GM21381 (cell line): ENCODE measurements around the gene CNGA3.
A peak's percentile ranks its signal among the peaks of the same experiment; 100 is the strongest.
"Not testable (repeated sequence)": the region's sequence is repeated elsewhere in the genome, so short reads cannot be mapped to it uniquely, and the experiment has no call there.

Source experiments
- ATAC-seq: cut with Tn5 transposase; IDR thresholded peaks from one replicate; pipeline ENCODE4 v1.9.1; 2021; ENCODE audit warnings: mild to moderate bottlenecking, moderate library complexity; ENCODE audit not compliant: unreplicated experiment

Gene CNGA3

DNA sequence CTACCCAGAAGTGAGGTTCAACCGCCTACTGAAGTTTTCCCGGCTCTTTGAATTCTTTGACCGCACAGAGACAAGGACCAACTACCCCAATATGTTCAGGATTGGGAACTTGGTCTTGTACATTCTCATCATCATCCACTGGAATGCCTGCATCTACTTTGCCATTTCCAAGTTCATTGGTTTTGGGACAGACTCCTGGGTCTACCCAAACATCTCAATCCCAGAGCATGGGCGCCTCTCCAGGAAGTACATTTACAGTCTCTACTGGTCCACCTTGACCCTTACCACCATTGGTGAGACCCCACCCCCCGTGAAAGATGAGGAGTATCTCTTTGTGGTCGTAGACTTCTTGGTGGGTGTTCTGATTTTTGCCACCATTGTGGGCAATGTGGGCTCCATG is 49.7 kb downstream of the CNGA3 start:
- ATAC-seq = no peak

DNA sequence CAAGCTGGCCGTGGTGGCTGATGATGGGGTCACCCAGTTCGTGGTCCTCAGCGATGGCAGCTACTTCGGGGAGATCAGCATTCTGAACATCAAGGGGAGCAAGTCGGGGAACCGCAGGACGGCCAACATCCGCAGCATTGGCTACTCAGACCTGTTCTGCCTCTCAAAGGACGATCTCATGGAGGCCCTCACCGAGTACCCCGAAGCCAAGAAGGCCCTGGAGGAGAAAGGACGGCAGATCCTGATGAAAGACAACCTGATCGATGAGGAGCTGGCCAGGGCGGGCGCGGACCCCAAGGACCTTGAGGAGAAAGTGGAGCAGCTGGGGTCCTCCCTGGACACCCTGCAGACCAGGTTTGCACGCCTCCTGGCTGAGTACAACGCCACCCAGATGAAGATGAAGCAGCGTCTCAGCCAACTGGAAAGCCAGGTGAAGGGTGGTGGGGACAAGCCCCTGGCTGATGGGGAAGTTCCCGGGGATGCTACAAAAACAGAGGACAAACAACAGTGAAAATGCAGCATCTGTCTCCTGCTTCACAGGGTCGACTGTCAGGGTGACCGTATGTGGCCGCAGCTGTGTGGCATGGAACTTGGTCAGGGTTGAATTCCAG is 50.6 kb downstream of the CNGA3 start:
- ATAC-seq = no peak

DNA sequence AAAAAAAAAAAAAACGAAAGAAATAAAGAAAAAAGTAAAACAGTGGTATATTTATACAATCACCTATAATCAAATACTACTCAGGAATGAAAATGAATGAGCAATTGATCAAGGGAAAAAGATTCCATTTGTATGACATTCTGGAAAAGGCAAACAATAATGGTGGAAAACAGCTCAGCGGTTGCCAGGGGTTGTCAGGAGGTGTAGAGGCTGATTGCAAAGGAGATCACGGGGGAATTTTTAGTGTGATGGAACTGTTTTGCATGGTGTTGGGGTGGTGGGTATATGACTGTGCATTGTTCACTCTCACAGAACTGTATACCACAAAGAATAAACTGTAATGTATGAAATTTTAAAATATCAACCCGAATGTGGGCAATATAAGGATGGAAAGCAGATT is 52.9 kb downstream of the CNGA3 start:
- ATAC-seq = no peak

DNA sequence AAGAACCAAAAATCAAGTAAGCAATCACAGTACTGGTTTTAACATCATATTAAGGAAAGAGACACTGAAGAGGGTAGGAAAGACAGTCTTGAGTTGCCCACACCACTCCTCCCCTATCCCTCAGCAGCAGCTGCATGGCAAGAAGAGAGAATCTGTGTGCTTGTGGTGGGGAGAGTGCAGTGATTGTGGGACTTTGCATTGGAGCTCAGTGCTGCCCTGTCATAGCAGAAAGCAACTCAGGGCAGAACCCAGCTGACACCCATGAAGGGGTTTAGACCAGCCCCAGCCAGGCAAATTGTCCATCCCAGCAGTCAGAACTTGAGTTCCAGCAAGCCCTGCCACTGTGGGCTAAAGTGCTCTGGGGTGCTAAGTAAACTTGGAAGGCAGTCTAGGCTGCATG is 57.6 kb downstream of the CNGA3 start:
- no peak for ATAC-seq

DNA sequence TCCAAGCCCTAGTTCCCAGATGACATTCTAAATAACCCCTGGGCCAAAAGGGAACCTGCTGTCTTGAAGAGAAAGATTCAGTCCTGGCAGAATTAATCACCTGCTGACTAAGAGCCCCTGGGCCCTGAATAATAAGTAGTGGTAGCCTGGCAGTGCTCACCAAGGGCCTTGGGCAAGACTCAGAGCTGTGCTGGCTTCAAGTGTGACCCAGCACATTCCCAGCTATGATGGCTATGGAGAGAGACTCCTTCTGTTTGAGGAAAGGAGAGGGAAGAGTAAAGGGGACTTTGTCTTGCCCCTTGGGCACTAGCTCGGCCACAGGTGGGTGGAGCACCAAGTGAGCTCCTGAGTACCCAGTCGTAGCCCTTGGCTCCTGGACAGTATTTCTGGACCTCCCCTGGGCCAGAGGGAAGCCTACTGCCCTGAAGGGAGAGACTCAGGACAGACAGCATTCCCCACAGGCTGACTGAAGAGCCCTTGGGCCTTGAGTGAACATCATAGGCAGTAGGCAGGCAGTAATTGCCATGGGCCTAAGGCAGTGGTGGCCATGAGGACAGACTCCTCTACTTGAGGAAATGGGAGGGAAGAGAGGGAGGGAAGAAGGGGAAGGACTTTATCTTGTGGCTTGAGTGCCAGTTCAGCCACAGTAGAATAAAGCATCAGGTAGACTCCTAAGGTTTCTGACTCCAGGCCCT is 58.4 kb downstream of the CNGA3 start:
- ATAC-seq = no peak

DNA sequence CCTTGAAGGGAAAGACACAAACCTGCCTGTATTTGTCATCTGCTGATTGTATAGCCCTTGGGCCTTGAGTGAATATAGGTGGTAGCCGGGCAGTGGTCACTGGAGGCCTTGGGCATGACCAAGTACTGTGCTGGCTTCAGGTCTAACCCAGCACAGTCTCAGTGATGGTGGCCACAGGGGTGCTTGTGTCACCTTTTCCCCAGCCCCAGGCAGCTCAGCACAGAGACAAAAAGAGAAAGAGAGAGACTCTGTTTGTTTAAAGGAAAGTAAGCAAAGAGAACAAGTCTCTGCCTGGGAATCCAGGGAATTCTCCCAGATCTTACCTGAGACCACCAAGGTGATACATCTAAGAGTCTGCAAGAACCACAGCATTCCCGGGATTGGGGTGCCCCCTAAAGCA is 59.0 kb downstream of the CNGA3 start:
- ATAC-seq = no peak

DNA sequence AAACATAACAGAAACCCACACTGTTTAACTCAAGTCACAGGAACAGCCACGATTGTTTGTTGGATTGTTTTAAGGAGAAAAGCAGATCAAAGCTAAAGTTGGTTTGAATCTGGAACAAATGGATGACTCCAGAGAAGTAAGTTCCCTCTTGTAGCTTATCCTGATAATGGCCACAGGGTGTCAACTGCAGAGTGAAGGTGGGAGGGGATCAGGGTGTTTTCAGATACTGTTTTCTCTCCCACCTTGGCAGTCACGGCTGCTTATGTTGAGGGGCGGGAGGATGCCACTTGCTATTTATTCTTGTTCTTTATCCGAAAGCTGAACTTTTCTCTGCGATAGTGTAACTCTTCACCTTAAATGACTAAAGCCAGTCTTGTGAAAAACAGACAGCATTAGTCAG is 61.9 kb downstream of the CNGA3 start:
- no peak for ATAC-seq

DNA sequence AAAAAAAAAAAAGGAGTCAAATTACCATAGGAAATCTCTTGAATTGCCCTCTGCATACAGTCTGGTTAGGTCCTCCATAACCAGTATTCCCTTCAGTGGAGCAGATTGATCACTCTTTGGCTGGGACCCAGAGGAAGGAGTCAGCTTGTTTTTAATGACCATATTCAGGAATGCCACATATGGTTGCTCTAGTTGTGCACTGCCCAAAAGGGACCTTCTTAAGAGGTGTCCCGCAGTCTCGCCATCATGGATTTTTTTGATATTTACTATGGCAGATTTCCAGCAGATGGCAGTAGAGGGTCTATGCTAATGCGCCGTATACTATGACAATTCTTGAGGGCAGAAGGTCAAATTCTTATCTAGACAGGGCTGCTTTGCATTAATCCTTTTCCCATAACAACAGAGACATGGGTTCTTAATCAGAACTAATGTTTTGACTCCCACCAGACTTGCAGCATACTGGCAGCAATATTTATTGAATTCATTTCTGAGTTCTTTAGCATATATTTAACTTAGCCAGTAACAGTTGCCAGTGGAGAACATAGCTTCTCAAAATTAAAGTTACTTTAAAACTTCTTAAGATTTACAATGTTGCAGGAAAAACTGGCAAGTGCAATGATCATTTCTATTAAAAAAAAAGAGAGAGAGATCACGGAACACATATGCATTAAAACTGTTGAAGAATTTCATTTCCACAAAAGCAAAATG is 66.6 kb downstream of the CNGA3 start:
- ATAC-seq = peak; percentile 61

DNA sequence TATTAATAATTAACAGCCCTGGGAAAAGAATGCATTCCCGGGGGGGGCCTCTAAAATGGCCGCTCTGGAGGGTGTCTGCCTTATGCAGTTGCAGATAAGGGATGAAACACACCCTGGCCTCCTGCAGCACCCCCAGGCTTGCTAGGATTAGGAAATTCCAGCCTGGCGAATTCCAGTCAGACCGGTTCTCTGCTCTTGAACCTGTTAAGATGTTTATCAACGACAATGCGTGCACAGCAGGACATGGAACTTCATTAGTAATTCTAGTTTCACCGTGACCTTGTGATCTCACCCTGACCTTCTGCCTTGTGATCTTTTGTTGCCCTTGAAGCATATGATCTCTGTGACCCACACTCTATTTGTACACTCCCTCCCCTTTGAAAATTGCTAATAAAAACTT is 68.0 kb downstream of the CNGA3 start:
- not testable (repeated sequence) for ATAC-seq

DNA sequence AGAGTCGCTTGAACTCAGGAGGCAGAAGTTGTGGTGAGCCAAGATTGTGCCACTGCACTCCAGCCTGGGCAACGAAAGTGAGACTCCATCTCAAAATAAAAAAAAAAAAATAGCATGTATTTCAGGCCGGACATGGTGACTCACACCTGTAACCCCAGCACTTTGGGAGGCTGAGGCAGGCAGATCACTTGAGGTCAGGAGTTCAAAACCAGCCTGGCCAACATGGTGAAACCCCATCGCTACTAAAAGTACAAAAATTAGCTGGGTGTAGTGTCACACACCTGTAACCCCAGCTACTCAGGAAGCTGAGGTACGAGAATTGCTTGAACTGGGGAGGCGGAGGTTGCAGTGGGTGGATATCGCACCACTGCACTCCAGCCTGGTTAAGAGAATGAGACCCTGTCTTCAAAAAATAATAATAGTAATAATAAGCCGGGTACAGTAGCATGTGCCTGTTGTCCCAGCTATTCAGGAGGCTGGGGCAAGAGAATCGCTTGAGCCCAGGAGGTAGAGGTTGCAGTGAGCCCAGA is 69.5 kb downstream of the CNGA3 start:
- ATAC-seq = not testable (repeated sequence)

DNA sequence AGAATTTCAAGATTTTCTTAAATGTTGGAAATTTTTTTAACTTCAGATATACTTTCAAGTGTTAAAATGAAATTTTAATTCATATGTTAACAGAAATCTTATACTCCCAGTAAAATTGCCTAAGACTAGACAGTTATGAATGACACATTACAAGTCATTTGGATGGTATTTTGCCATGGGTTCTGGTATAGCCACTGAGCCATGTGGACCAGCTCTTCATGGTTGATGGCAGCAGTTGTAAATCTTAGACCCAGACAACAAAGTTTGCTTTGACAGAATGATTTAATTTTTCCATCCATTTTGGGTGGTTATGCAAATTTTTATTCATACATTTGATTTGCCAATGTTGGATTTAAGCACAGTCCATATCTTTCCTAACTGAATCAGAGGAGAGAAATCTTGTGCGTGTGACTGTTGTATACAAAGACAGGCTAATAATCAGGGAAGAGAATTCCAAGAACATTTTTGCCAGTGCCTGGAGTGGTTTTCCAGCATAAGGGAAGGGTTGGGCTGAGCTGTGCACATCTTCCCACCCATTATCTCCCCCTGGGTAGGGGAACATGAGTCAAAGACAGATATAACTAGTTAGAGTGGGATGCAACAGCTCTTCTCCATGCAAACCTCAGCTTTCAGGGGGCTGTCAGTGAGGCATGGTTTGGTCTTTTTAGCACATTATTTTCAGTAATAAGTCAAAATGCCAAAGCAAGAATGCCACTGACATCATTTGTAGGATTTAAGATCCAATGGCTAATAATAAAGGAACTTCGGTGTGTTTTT is 70.3 kb downstream of the CNGA3 start:
- no peak for ATAC-seq

DNA sequence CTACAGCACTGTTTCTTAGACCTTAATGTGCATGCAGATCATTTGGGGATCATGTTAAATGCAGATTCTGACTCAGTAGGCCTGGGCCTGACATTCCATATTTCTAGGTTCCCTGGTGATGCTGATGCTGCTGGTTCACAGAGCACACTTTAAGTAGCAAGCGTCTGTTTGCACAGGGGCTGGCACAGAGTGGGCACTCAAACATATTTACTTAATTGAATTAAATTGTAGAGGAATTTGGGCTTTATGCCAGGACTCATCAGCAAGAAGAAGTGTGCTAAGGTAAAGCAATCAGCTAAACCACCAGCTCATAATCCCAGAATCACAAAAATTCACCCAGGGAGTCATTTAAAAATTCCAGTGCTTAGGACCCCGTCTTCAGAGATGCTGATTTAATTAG is 73.3 kb downstream of the CNGA3 start:
- ATAC-seq = no peak

DNA sequence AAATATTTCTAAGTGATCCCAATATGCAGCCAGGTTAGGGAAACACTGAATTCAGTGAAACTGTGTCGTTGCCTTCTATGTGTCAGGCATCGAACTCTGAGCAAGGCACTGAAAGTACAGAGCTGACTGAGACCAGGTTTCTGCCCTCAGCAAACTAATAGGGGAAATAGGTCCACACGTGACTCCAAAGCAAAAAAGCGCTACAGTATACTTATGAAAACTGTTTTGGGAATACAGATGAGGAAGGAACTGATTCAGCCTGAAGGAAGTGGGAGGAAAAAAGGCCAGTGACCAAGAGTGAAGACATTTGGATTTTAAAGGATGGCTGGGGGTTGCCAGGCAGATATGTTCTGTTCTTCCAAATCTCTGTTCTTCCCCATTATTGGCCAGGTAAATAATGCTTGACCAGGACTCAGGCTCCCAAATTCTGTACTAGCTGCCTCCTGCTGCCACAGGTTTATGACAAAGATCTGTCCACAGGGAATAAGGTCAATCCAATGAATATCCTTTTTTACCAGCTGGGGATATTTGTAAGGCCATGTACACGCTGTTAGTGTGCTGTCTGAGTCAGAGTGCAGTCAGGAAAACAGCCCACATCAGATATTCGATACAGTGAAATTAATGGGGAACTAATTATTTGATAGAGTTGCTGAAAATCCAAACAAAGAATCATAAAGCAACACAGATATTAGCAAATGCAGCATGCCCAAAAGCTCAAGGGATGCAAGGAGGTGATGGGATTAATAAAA is 73.9 kb downstream of the CNGA3 start:
- ATAC-seq = no peak

DNA sequence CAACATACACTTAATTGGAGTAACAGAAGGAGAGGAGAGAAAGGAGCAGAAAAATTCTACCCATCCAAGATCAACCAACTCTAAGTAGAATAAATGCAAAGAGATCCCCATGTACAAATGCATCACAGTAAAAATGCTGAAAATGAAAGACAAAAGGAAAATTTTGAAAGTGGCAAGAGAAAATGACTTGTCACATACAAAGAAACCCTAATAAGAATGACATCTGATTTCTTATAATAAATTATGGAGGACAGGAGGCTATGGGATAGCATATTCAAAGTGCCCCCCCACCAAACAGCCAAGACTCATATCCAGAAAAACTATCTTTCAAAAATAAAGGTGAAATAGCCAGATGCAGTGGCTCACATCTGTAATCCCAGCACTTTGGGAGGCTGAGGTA is 76.2 kb downstream of the CNGA3 start:
- ATAC-seq = no peak

DNA sequence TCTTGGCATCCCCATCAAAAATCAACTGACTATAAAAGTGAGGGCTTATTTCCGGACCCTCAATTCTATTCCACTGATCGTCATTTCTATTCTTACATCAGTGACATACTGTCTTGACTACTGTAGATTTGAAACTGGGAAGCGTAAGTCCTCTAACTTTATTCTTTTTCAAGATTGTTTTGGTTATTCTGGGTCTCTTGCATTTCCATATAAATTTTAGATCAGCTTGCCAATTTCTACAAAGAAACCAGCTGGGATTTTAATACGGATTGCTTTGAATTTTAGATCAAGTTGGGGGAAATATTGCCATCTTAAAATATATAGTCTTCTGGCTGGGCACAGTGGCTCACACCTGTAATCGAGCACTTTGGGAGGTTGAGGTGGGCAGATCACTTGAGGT is 80.5 kb downstream of the CNGA3 start:
- ATAC-seq = no peak

DNA sequence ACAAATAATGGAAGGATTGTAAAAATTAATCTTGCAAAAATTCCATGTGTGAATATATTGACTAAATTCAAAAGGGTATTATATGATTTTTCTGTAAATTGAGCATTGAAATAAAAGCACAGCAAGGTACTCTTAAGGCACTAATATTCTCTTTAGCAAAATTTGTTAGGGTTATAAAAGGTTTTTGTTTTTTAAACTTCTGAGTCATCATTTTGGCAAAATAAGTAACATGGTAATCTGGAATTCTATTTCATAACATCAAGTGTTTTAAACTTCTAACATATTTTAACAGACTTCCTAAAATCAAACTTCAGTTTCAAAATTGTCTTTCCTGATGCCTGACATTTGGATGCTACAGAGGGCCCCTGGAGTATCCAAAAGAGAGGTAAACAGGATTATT is 85.9 kb downstream of the CNGA3 start:
- no peak for ATAC-seq

DNA sequence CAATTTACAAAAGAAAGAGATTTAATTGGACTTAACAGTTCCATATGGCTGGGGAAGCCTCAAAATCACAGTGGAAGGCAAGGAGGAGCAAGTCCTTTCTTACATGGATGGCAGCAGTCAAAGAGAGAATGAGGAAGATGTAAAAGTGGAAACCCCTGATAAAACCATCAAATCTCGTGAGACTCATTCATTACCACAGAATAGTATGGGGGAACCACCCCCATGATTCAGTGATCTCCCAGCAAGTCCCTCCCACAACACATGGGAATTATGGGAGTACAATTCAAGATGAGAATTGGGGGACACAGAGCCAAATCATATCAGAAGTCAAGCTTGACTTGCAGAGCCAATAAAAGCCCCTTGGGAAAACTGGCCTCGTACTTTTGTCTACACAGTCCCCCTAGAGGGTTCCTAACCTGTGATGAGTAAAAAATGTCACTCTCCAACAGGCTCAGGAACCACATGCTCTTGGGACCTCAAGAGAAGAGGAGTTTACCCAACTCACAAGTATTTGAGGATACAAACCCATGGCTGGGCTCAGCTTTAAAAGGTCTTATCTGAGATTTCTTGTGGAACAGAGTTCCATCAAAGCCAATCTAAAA is 87.2 kb downstream of the CNGA3 start:
- no peak for ATAC-seq

DNA sequence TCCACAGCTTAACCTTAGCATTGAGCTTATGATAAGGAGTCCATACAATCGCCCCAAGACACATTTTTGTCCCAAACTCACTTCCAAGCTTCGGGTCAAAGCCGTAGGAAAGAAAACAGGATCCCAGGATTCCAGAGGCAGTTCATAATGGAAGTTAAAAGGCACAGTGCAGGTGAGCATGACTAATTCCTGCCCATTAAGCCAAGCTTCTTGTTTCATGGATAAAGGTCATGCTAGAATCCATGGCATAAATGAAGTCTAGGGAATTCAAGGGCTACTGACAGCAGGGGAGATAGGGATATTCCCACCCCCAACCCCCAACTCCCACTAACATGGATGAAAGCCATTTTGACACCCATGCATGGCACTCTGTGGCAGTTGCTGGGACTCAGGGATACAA is 88.2 kb downstream of the CNGA3 start:
- no peak for ATAC-seq

DNA sequence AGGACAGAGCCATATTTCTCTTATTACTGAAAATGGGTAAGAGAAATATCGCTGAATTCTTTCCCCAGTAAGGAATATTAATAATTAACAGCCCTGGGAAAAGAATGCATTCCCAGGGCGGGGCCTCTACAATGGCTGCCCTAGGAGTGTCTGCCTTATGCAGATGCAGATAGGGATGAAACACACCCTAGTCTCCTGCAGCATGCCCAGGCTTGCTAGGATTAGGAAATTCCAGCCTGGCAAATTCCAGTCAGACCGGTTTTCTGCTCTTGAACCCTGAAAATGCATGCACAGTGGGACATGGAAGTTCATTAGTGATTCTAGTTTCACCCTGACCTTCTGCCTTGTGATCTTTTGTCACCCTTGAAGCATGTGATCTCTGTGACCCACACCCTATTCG is 89.4 kb downstream of the CNGA3 start:
- not testable (repeated sequence) for ATAC-seq

DNA sequence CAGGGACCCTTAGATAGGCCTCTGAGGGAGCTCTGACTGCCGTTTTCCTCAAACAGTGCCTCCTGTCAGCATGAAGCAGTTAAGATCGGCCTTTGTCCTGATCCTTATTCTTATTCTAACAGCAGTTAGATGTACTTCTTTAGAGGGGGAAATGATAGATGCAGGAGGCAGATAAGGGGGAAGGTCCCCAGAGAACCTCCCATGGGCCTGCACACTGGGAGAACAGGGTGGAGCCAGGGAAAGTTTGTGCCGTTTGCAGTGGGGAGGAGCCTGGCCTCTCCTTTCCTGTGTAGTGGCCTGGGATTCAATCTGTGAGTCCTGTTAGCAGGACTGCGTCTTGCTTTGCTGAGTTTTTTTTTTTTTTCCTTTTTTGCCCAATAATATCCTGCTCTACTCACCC is 90.5 kb downstream of the CNGA3 start:
- no peak for ATAC-seq
